Measurements from ENCODE around the gene ARHGAP18.

GRCh38 chr6:129631070-129631469 lies 78.9 kb downstream of the ARHGAP18 start:
- TF ChIP-seq, protein P1, sequence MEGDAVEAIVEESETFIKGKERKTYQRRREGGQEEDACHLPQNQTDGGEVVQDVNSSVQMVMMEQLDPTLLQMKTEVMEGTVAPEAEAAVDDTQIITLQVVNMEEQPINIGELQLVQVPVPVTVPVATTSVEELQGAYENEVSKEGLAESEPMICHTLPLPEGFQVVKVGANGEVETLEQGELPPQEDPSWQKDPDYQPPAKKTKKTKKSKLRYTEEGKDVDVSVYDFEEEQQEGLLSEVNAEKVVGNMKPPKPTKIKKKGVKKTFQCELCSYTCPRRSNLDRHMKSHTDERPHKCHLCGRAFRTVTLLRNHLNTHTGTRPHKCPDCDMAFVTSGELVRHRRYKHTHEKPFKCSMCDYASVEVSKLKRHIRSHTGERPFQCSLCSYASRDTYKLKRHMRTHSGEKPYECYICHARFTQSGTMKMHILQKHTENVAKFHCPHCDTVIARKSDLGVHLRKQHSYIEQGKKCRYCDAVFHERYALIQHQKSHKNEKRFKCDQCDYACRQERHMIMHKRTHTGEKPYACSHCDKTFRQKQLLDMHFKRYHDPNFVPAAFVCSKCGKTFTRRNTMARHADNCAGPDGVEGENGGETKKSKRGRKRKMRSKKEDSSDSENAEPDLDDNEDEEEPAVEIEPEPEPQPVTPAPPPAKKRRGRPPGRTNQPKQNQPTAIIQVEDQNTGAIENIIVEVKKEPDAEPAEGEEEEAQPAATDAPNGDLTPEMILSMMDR (IDR thresholded peaks at IDR 0.05; ENCODE audit: low read depth, low read length, poor library complexity, severe bottlenecking), result no peak
- no peak for TF ChIP-seq EZH2phosphoT487 (IDR thresholded peaks at IDR 0.05; ENCODE audit: borderline replicate concordance, low read length)
